ENCODE results near the gene TBC1D19. TPM values are rescaled to one million over a fixed set of nuclear protein-coding genes. Genes with fewer than 3 reads are reported as not detected.

The TBC1D19 gene
- total RNA-seq, 4 donors from 2014 or later: 6.5 to 7.0 (median 6.8) TPM

- H3K27me3 ChIP-seq: no peaks in the 10 kb centered on the region
- in situ Hi-C loops (cut with MboI; ENCODE audit: low sequenced_read_pairs in 4 of 4): no loop called here
- no peaks in the 10 kb centered on the region for H3K9me3 ChIP-seq
- intact Hi-C loops (cut with DNase I; ENCODE audit: low total_unique reads): no loop called here
- no peak overlapping the region for H3K27ac ChIP-seq
- DNase-seq: no peak
- peaks cover 0 to 14% of the 10 kb centered on the region in 2 donors for H3K36me3 ChIP-seq
- TF ChIP-seq POLR2A (IDR thresholded peaks at IDR 0.05) (no peak), CTCF (IDR thresholded peaks at IDR 0.05 in 4 of 5, conservative IDR thresholded peaks at IDR 0.05 in 1 of 5) (no peak)
- no peak for ATAC-seq
- no peaks in the 10 kb centered on the region for H3K4me1 ChIP-seq
- H3K4me3 ChIP-seq: no peak overlapping the region
Measured at GRCh38 chr4:26772096-26772873, 188.4 kb downstream of the TBC1D19 start.

- ATAC-seq (no peak), DNase-seq (no peak)
- no peak overlapping the region for H3K4me3 ChIP-seq
- no peaks in the 10 kb centered on the region for H3K27me3 ChIP-seq
- intact Hi-C loops (cut with DNase I; ENCODE audit: low total_unique reads): no loop called here
- H3K36me3 ChIP-seq: peaks cover 0 to 7% of the 10 kb centered on the region in 2 donors
- H3K4me1 ChIP-seq: no peaks in the 10 kb centered on the region
- TF ChIP-seq CTCF (IDR thresholded peaks at IDR 0.05 in 4 of 5, conservative IDR thresholded peaks at IDR 0.05 in 1 of 5) (no peak), POLR2A (IDR thresholded peaks at IDR 0.05) (no peak)
- H3K9me3 ChIP-seq: no peaks in the 10 kb centered on the region
- in situ Hi-C loops (cut with MboI; ENCODE audit: low sequenced_read_pairs in 4 of 4): loop anchor here in 1 of 4 donors (25.0 kb wide), 1 partner anchor 233 kb away; no protein-coding TSS in a partner anchor
- no peak overlapping the region for H3K27ac ChIP-seq
Measured at GRCh38 chr4:26779224-26779623, 195.3 kb downstream of the TBC1D19 start.

- Histone ChIP-seq H3K4me1 (no peaks in the 10 kb centered on the region), H3K27ac (no peak overlapping the region), H3K9me3 (no peaks in the 10 kb centered on the region), H3K36me3 (peaks cover 0 to 3% of the 10 kb centered on the region in 2 donors), H3K27me3 (no peaks in the 10 kb centered on the region), H3K4me3 (no peak overlapping the region)
- no peak for DNase-seq
- TF ChIP-seq CTCF (IDR thresholded peaks at IDR 0.05 in 4 of 5, conservative IDR thresholded peaks at IDR 0.05 in 1 of 5) (no peak), POLR2A (IDR thresholded peaks at IDR 0.05) (no peak)
- intact Hi-C loops (cut with DNase I; ENCODE audit: low total_unique reads) (no loop called here), in situ Hi-C loops (cut with MboI; ENCODE audit: low sequenced_read_pairs in 4 of 4) (loop anchor here in 1 of 4 donors (25.0 kb wide), 1 partner anchor 233 kb away; no protein-coding TSS in a partner anchor)
- ATAC-seq: no peak
Measured at GRCh38 chr4:26779674-26780073, 195.8 kb downstream of the TBC1D19 start.

- Histone ChIP-seq H3K4me1 (no peaks in the 10 kb centered on the region), H3K27ac (no peak overlapping the region), H3K4me3 (no peak overlapping the region), H3K36me3 (no peaks in the 10 kb centered on the region), H3K9me3 (no peaks in the 10 kb centered on the region), H3K27me3 (no peaks in the 10 kb centered on the region)
- intact Hi-C loops (cut with DNase I; ENCODE audit: low total_unique reads): no loop called here
- TF ChIP-seq POLR2A (IDR thresholded peaks at IDR 0.05) (no peak), CTCF (IDR thresholded peaks at IDR 0.05 in 4 of 5, conservative IDR thresholded peaks at IDR 0.05 in 1 of 5) (no peak)
- in situ Hi-C loops (cut with MboI; ENCODE audit: low sequenced_read_pairs in 4 of 4): loop anchor here in 1 of 4 donors (25.0 kb wide), 1 partner anchor 232 kb away; no protein-coding TSS in a partner anchor
- DNase-seq: no peak
- ATAC-seq: no peak
Measured at GRCh38 chr4:26780539-26780938, 196.7 kb downstream of the TBC1D19 start.
